Measurements from ENCODE around the gene CHN2. TPM values are rescaled to one million over a fixed set of nuclear protein-coding genes. Genes with fewer than 3 reads are reported as not detected.

Gene CHN2
- total RNA-seq, 1 experiment from 2014 or later: 2.1 TPM

- H3K36me3 ChIP-seq (ENCODE audit: control insufficient read depth in 1 of 2, insufficient read depth in 2 of 2, low read length in 2 of 2): no peaks in the 10 kb centered on the region
- ChIA-PET POLR2A (no interaction called here), RAD21 (ENCODE audit: low non-redundant PET in 1 of 2, low total read pairs in 2 of 2, uncharacterized antibody in 2 of 2, unreplicated experiment in 2 of 2) (no interaction called here), CTCF (no interaction called here)
- no peak overlapping the region for H3K9ac ChIP-seq (ENCODE audit: low read length)
- BruUV-seq (replicated peaks): no TSS peak
- no peaks in the 10 kb centered on the region for H3K9me2 ChIP-seq (ENCODE audit: insufficient read depth)
- intact Hi-C loops (cut with micrococcal nuclease): no loop called here
- no peaks in the 10 kb centered on the region for H3K4me1 ChIP-seq (ENCODE audit: control insufficient read depth in 1 of 2, insufficient read depth in 2 of 2, low read length in 2 of 2)
- no peaks in the 10 kb centered on the region for H3K9me3 ChIP-seq (ENCODE audit: control insufficient read depth in 1 of 2, insufficient read depth in 1 of 2, low read depth in 1 of 2, low read length in 2 of 2)
- ATAC-seq (no peak), DNase-seq (ENCODE audit: low read depth, low spot score) (no peak)
- H3K4me3 ChIP-seq (replicated peaks in 1 of 2; ENCODE audit: low read depth in 1 of 2, low read length in 2 of 2): no peak overlapping the region
- peaks cover 8% of the 10 kb centered on the region; the same call in 1 of the 2 replicates for H3K27me3 ChIP-seq (ENCODE audit: insufficient read depth, low read length)
- H3K27ac ChIP-seq (ENCODE audit: low read depth, low read length): no peak overlapping the region
- no peaks in the 10 kb centered on the region for H4K20me1 ChIP-seq (ENCODE audit: insufficient read depth)
- TF ChIP-seq ZFX (IDR thresholded peaks at IDR 0.05) (no peak), SIN3A (IDR thresholded peaks at IDR 0.05; ENCODE audit: low read depth) (no peak), FOSL1 (IDR thresholded peaks at IDR 0.05; ENCODE audit: low read depth) (no peak), ZBTB33 (IDR thresholded peaks at IDR 0.05; ENCODE audit: extremely low read depth, insufficient replicate concordance, low read length) (no peak), POLR2A (IDR thresholded peaks at IDR 0.05; ENCODE audit: borderline replicate concordance, extremely low read depth, insufficient read depth, insufficient read length) (no peak)
- H3K4me2 ChIP-seq (ENCODE audit: low read length): no peak overlapping the region
- H3K79me2 ChIP-seq (ENCODE audit: insufficient read depth, low read length): no peaks in the 10 kb centered on the region
- no peak overlapping the region for H2AFZ ChIP-seq (ENCODE audit: low read depth, low read length, poor library complexity, severe bottlenecking)
These were observed 282.3 kb downstream of the CHN2 start for GRCh38 chr7:29476916-29477315.

GRCh38 chr7:29478226-29478625, 283.7 kb downstream of the CHN2 start:
- H3K36me3 ChIP-seq (ENCODE audit: control insufficient read depth in 1 of 2, insufficient read depth in 2 of 2, low read length in 2 of 2): no peaks in the 10 kb centered on the region
- no TSS peak for BruUV-seq (replicated peaks)
- H4K20me1 ChIP-seq (ENCODE audit: insufficient read depth): no peaks in the 10 kb centered on the region
- H3K27me3 ChIP-seq (ENCODE audit: insufficient read depth, low read length): no peaks in the 10 kb centered on the region; the same call in 1 of the 2 replicates
- no peaks in the 10 kb centered on the region for H3K9me3 ChIP-seq (ENCODE audit: control insufficient read depth in 1 of 2, insufficient read depth in 1 of 2, low read depth in 1 of 2, low read length in 2 of 2)
- no peak overlapping the region for H2AFZ ChIP-seq (ENCODE audit: low read depth, low read length, poor library complexity, severe bottlenecking)
- CTCF ChIA-PET: no interaction called here
- POLR2A ChIA-PET: no interaction called here
- ATAC-seq (no peak), DNase-seq (ENCODE audit: low read depth, low spot score) (no peak)
- RAD21 ChIA-PET (ENCODE audit: low non-redundant PET in 1 of 2, low total read pairs in 2 of 2, uncharacterized antibody in 2 of 2, unreplicated experiment in 2 of 2): no interaction called here
- intact Hi-C loops (cut with micrococcal nuclease): no loop called here
- no peaks in the 10 kb centered on the region for H3K79me2 ChIP-seq (ENCODE audit: insufficient read depth, low read length)
- no peaks in the 10 kb centered on the region for H3K9me2 ChIP-seq (ENCODE audit: insufficient read depth)
- no peak overlapping the region for H3K4me2 ChIP-seq (ENCODE audit: low read length)
- no peak for TF ChIP-seq JUND (IDR thresholded peaks at IDR 0.05)
- no peak for TF ChIP-seq YY1 (IDR thresholded peaks at IDR 0.05; ENCODE audit: extremely low read depth, insufficient replicate concordance, low read depth, low read length)
- no peak for TF ChIP-seq SP1 (IDR thresholded peaks at IDR 0.05; ENCODE audit: low read depth)
- TF ChIP-seq POLR2AphosphoS5 (IDR thresholded peaks at IDR 0.05; ENCODE audit: low read depth, low read length): no peak
- H3K4me3 ChIP-seq (replicated peaks in 1 of 2; ENCODE audit: low read depth in 1 of 2, low read length in 2 of 2): no peak overlapping the region
- no peak overlapping the region for H3K27ac ChIP-seq (ENCODE audit: low read depth, low read length)
- no peaks in the 10 kb centered on the region for H3K4me1 ChIP-seq (ENCODE audit: control insufficient read depth in 1 of 2, insufficient read depth in 2 of 2, low read length in 2 of 2)
- H3K9ac ChIP-seq (ENCODE audit: low read length): no peak overlapping the region

Data from HCT116 (cell line).